DMS53 treated with DMSO at 0.1 percent for 48 hours (cell line): ENCODE results near the gene TRPC4.

Experiments
- DNase-seq: peaks from one replicate; lab custom pipeline; 2025; ENCODE audit not compliant: unreplicated experiment; lab: John Stamatoyannopoulos, UW

Gene TRPC4

DNA sequence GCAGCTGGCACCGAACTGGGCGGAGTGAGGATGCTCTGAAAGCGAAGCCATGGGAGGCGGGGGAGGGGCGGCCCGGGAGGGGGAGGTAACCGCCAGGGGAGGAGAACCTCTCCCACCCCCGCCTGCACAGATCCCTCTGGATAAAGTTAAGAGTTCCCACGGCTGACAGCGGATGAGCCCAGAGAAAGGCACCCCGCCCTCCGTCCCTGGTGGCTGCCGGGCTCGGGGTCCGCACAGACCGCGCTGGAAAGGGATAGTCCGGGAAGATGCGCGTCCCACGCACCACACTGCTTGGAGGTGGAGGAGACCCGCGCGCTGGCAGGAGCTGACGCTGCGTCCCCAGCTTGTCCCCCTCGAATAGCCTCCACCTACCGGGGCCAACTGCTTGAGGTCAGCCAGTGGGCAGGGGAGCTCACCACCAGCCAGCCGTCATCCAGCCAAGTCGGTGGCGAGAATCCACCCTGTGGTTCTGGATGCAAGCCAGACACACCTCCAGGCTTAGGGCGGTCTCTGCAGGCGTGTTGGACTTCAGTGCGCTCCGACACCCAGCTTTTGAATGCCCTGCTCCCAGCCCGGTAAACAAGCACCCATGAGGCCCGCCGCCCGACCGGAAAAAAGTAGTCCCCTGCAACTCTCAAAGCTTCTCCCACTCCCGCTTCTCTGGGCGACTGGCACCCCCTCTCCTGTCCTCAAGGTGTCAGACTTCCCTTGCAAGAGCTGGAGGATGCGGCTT is at the start of gene TRPC4:
TRPC4 (minus strand) TSS at position 17 of the 733 bp plus-strand sequence. CDS start 86,439 bp downstream, outside the sequence.
- DNase-seq: peak; percentile 50

DNA sequence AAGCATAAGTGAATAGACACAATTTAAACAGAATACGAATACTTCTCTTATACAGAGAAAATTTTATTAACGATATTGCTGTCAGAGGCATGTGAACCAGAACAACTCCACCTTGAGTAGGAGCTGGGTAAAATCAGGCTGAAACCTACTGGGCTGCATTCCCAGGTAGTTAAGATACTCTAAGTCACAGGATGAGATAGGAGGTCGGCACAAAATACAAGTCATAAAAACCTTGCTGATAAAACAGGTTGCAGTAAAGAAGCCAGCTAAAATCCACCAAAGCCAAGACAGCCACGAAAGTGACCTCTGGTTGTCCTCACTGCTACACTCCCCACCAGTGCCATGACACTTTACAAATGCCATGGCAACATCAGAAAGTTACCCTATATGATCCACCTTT is 49.2 kb upstream of the TRPC4 start:
- DNase-seq: no peak

DNA sequence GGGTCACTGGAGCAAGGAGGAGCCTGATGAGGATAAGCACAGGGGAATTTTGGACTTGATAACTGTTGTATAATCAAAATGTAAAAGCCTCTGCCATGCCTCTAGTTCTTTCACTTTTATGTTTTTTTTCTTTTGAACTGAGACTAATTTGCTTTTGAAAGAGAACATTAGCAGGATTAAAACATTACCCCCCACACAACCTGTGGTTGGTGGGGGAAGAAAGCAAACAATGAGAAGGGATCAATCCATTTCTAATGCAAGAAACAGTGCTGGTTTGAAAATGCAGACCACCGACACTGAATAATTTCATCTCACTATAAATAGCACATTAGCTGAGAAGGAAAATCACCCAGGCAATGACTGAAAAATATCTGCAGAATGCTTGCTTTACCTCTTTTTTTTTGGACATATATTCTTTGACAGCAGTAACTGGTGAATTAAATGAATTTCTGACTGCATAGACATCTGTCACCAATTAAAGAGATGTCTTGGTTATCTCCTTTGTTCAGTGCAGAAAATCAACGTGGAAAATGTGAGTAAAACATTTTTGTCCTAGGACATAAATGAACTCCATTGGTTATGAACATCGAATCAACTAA is 48.6 kb upstream of the TRPC4 start:
- DNase-seq: no peak

DNA sequence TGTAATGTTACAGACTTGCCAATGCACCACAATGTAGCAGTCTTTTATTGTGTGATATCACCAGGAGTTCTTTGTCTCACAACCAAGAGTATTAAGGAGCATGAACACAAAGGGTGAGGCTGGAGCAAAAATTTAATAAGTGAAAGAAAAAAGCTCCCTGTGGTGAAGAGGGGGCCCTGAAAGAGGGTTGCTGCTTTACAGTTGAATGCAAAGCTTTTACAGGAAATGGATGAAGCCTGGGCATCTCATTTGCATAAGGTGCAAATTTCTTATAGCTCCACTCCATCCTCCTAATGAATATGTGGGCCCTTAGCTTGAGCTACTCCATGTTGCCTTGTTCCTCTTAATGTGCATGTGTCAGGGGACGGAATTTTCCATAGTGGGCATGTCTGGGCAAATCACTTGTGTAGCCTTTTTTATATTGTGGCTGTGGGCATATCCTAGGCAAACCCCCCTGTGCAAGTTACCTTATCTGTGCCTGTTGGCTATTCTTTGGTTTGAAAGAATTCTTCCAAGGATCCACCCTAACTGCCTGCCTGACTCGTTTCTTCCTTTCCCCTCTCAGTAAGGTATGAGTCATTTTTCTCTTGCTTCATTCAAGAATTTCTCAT is 45.3 kb upstream of the TRPC4 start:
- no peak for DNase-seq

DNA sequence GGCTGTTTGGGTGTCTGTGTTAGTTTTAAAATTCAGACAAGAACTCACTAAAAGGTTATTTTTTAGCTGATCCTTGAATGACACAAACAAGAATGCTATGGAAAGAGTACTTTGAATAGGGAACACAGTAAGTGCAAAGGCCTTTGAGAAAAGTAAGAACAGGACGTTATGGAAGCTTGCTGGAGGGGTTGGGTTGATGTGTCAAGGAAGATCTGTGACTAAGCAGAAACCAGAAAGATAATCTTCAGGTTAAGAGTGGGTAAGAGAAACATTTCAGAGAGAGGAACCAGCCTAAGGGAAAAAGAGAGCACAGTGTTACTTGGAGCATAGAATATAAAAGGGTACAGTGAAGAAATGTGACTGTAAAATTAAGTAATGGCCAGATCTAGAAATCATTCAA is 41.2 kb upstream of the TRPC4 start:
- no peak for DNase-seq

DNA sequence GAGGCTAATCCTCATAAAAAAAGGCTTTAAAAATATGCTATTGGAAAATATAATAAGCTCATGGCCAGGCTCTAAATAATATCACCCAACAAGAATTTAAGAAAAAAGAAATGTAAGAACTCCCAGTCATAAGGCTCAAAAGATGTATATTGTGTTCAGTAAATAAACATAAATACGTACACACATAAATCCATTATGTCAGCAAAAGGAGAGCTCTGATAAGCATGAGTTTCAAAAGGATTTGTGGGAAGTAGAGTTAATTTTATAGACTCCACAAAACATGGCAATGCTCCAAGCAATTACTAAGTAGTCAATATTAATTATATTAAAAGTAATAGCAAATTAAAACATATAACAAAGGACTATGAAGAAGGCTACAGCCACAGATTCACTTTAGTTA is 37.3 kb upstream of the TRPC4 start:
- DNase-seq: no peak

DNA sequence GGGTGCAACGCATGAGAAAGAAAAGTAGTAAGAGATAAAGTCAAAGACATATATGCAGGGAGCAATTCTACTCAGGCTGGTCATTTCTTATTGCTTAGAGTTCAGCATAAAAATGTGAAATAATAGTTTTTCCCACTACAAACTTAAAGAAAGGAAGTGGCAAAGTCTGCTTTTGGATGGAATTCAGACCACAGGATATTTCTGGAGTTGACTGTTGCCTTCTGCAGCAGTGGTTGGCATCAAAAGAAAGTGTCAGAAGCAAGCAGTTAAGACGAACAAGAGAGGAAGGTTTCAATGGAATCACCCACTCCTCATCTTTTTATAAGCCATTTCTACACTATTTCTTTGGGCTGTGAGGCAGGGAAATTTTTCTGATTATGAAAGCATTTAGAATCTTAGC is 36.2 kb upstream of the TRPC4 start:
- no peak for DNase-seq

DNA sequence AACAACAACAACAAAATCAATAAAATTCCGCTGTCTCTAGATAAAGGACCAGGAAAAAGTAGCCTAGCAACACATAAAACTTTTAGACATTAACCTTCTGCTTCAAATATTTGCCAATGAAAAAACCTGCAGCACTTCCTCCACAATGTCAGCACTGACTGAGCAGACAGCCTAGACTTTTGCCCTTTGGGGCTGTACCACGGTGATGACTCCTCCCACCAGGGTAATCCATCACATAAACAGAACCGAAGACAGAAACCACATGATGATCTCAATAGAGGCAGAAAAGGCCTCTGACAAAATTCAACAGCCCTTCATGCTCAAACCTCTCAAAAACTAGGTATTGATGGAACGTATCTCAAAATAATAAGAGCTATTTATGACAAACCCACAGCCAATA is 30.2 kb upstream of the TRPC4 start:
- no peak for DNase-seq

DNA sequence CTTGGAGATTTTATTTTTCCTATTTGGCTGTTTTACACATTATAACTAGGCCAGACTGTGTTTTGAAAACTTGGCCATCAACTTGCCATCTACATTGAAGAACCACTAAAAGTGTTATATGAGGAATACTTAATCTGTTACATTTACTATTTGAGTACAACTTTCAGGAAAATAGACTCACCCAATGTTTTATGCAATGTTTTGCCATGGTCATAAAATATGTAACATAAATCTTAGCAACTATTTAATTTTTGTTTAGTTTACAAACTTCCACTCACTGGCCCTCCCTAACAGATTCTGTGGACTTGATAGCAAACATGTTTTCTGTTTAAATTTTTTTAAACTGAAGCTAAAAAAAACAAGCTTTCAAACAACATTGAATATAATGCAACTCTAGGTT is 23.7 kb upstream of the TRPC4 start:
- no peak for DNase-seq

DNA sequence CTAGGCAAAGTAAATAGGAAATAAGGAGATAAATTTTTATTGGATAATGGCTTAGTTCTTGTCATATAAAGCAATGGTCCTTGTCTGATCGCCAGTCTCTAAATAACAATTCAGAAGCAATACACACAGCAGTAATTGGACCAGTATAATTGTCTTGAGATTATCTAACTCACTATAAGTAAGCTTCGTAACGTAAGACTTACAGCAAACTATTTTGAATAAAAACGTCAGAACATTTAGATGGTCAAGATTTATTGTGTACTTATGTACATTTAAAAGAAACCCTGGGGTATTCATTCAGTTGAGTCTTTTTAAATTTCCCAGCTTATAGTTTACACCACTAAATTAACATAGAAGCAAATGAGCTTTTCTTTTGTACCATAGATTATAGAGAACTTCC is 20.2 kb upstream of the TRPC4 start:
- no peak for DNase-seq

DNA sequence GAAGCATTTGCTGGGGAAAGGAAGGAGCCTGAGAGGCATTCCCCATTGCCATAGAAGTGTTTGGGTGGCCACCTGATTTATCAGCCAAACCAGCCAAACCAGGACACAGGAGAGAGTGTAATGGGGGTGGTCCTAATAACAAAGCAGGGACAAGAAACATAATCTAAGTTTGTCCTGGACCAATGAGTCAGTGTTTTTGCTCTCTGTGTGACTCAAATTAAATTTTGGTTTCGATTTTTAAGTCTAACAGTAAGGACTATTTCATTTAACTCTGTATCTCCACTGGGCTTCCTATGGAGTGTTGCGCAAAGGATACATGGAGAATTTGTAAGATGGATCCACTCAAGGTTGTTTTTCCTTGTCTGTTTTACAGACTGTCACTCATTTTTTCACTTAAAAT is 19.5 kb upstream of the TRPC4 start:
- no peak for DNase-seq

DNA sequence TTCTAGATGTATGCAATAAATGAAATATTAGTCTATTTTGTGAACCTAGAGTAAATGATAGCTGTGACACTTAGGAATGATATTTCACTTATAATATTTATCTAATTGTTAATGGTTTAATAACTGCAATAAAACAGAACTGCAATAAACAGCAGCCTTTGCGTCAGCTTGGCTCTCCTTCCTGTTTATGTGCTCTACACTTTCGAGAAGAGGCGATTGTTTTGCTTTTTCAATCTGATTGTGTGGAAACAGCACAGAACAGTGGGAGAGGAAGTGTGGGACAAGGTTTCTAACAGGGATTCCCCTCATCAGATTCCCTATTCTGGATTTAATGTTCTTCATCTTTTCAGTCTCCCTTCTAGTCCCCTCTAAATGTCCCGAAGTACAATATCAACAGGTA is 17.3 kb upstream of the TRPC4 start:
- DNase-seq: no peak

DNA sequence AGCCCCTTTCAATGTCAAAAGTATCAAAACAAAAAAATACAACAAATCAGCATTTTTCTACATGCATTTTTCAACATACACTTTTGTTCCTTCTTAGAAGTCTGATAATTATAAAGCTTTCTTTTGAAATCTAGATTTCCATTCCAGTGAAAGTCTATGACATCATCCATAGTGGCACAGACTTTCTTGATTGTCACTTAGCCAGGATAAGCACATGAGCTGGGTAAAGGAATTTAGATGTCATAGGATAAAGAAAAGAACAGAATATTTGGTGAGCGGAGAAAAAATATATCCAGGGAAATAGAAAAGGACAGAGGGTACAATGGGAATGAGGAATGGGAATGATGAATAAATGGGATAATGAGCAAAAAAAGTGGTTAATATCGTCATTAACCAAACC is 15.1 kb upstream of the TRPC4 start:
- DNase-seq: no peak

DNA sequence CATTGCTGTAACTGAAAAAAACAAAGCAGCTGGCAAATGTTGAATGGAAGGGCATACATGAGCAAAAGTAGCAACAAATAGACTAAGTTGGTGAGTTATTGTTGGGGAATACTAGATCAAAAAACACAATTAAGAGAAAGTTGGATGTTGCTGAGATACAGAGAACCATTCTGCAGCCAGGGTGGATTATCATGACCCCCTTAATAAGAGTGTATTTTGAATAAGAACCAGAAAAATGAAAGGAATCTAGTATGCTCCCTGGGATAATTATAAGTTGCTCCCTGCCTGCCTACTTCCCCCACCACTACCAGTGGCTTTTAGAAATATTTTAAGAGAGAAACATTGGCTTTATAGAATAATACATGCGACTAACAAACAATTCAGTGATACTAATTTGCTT is 14.5 kb upstream of the TRPC4 start:
- DNase-seq: no peak

DNA sequence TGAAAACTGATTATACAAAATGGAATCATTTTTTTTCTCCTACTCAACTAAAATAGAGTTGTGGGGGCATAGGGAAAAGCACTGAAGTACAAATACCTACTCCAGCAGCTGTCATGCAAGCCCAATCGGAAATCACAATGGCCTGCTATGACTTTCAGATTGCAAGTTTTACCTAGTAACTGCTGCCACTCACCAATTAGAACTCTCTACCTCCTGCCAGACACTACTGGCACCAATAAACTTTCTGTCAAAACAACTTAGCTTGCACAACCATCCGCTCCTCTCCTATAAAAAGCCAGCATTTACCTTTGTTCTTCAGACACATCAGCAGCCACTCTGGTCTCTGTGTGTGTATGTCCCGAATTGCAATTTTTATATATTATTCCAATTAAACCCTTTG is 9.3 kb upstream of the TRPC4 start:
- DNase-seq: no peak

DNA sequence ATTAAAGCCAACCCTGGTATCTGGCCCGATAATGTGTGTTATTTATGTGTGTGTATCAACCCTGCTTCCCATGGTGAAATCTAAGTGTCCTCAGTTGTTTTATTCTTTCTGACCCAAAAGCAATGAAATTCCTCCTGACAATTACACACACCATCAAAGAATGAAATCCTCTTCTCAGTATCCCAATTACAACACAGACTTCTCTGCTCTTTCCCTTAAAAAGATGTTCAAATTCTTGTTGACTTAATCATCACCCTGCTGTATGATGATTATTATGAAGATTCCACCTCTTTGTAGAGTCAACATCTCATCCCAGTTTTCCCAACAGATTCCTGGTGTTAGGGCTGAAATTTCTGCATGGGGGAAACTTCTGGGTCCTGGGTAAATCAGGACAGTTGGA is 8.9 kb upstream of the TRPC4 start:
- no peak for DNase-seq

DNA sequence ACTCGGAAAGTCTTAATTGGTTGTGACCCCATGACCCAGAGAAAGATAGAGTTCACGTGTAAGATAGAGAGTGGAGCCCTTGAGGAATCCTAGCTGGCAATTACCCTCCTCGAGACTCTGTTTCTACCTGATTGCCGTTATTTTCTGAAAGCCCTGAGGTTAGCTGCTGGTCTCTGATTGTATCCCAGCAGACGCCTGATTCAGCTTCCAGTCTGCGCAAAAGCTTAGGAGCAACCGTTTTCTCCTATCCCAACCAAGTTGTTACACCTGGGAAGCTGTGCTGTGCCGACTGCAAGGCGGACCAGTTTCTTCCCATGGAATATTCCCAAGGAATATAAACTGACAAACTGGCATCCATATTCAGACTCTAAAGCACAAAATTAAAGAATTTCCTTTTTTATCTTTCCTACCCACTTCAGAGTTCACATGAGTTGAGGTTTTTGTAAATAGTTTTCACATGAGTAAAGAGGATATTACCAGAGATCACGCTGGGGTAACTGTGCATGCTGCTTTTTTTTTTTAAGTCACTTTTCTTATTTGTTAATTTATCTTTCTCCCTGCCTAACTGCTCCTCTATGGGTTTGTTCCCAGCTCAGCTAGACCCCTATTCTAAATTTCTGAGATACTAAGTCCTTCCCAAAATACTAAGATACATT is 1.5 kb upstream of the TRPC4 start:
- no peak for DNase-seq

DNA sequence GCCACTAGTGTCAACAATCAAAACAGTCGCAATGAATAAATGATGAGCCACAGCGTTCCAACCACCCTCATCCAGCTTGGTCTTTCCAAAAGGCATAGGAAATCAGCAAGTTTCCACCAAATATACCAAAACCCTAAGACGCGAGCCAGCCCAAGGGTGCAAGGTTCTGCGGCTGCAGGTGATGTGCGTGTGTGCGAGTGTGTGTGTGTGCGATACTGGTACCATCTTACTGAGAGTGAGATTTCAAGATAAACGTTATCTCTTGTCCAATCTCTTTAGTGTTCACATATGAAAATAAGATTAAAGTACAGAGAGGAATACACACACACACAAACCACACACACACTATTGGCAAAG is 895 bp upstream of the TRPC4 start:
- no peak for DNase-seq

DNA sequence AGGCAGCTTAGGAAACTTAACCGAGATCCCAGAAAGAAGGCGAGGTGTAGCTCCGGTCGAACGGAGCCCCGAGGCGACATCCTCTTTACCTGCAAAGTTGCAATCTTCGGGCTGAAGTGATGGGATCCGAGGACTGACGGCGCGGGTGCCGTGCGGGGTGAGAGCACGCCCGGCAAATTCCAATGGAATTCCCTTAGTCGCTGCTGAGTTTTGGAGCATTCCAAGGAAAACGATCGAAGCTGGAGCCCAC is 141 bp downstream of the TRPC4 start:
- DNase-seq: no peak

DNA sequence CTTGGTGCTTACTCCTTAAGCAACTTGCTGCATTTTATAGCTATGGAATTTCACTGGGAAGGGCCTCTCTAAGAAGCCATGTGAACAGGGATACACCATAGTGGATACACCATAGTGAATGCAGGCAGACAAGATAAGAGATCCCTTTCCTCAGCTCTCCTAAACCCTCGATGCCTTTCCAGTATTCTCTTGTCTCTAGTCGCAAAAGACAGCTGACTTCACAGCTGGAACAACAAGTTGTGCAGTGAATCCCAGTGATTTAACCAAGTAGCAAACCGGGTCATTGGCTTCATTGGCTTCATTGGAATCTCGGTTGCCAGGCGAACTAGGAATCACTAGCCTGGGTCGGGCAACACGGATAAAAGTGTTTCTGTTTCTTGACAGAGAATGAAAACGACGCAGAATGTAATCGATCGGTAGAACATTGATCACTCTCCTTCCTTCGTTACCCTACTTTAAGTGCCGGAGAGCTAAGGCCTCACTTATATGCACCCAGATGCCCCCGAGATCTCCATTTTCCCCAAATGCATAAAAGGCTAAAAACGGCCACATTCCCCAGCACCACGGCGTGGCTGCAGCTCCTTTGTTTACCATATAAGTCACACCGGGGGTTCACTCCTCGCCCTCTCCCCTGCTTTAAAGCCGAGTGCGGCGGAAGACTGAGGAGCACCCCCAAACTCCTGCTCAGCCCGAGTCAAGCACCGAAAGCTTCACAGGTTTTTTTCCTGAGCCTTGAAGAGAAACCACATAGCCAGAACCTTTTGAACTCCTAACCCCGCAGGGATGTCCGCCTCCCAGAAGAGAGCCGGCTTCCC is 674 bp downstream of the TRPC4 start:
- no peak for DNase-seq

DNA sequence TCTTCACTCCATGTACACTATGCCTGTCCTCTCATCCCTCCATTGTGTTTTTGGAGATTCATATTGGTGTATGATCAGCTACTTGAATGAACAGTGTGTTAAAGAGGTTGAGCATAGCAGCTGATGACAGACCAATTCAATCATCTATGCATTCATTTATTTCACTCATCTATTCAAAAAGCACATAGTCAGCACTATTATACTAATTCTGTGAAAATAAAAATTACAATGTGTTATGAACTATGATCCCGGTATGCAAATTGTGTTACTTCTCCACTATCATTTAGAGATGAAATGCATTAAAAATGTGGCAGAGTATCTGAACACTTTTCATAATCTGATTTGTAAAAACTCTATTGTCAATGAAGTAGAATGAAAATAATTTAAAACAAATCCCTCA is 5.9 kb downstream of the TRPC4 start:
- no peak for DNase-seq

DNA sequence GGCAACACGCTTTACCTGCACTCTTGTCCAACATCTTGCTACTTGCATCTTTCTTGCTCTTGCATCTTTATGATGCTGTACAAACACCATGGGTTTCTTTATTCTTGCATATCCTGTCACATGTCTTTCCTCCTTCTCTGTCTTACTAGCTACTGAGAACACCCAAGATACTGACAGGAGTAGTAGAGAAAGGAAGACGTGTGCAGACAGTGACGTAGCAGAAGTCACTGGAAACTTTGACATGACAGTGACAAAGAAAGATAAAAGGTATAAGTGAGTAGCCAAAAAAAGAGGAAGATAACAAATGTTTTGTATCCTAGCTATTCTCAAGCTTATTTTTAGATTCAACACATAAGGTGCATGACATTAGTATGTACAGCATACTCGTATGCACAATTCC is 34.2 kb downstream of the TRPC4 start:
- DNase-seq: no peak
